Upper lobe of left lung (tissue), 6 donors: ENCODE data around the gene NCR2. TPM values are rescaled to one million over a fixed set of nuclear protein-coding genes. Genes with fewer than 3 reads are reported as not detected.

ENCODE experiments used
- ATAC-seq, 2 donors: fragments of 200-7000 bp; cut with Tn5 transposase; one replicate each; pipeline ENCODE4 v1.9.1; 2022; ENCODE audit warnings: mild to moderate bottlenecking in 2 of 2, moderate library complexity in 2 of 2; ENCODE audit not compliant: low FRiP score in 2 of 2
- DNase-seq, 2 donors: peaks; one replicate each; pipeline ENCODE4 v3.0.0-alpha.2; 2019 to 2020
- H3K27ac ChIP-seq, 4 donors: fragments of 200-600 bp; sonication (generic); one replicate each; pipeline ENCODE4 v1.5.1; 2016 to 2019
- H3K27me3 ChIP-seq, 4 donors: fragments of 200-600 bp; sonication (generic); one replicate each; pipeline ENCODE4 v1.5.1; 2017 to 2019
- H3K36me3 ChIP-seq, 4 donors: fragments of 200-600 bp; sonication (generic); one replicate each; pipeline ENCODE4 v1.5.1; 2016 to 2019
- H3K4me1 ChIP-seq, 4 donors: fragments of 200-600 bp; sonication (generic); one replicate each; pipeline ENCODE4 v1.5.1; 2018 to 2019
- H3K4me3 ChIP-seq, 4 donors: fragments of 200-600 bp; sonication (generic); one replicate each; pipeline ENCODE4 v1.5.1; 2017 to 2019; ENCODE audit warnings: mild to moderate bottlenecking in 2 of 4, moderate library complexity in 1 of 4
- H3K9me3 ChIP-seq, 4 donors: fragments of 200-600 bp; sonication (generic); one replicate each; pipeline ENCODE4 v1.5.1; 2018 to 2019
- CTCF ChIP-seq, 6 experiments: fragments of 450-650 bp in 4 of 6; fragments of 200-600 bp in 2 of 6; sonication (generic) in 2 of 6; IDR thresholded peaks; one replicate each; pipeline ENCODE4 v1.5.1; 2016 to 2019; ENCODE audit warnings: antibody characterized with exemption in 6 of 6
- EP300 ChIP-seq, 4 donors: sonication (generic); formaldehyde crosslinking; IDR thresholded peaks; one replicate each; pipeline ENCODE4 v1.5.1; 2017; ENCODE audit warnings: antibody characterized with exemption in 4 of 4, control low read depth in 2 of 4
- POLR2A ChIP-seq, 4 donors: fragments of 450-650 bp; IDR thresholded peaks; one replicate each; pipeline ENCODE4 v1.5.1; 2016 to 2017; ENCODE audit warnings: antibody characterized with exemption in 4 of 4, mild to moderate bottlenecking in 2 of 4
- POLR2AphosphoS5 ChIP-seq, 2 donors: sonication (generic); formaldehyde crosslinking; IDR thresholded peaks; one replicate each; pipeline ENCODE4 v1.5.1; 2017; ENCODE audit warnings: antibody characterized with exemption in 2 of 2
- WGBS, 2 donors: methylation state at CpG; one replicate each; pipeline ENCODE4 v1.1.5; 2017 to 2018; 5-methylcytosine and 5-hydroxymethylcytosine counted together
- total RNA-seq, 6 donors: library from RNA; depleted of rRNA in 4 of 6; stranded (reverse); fragments of >200 nt in 4 of 6; gene quantifications; one replicate each; pipeline versions ENCODE4 v1.1.0 to v1.2.1, GENCODE V29; 2016 to 2021
- donor health status: DM: no; HTN: no; CAD: no; lungs with moderate emphysema.
- donor health status: DM: no; HTN: yes; CAD: no; lungs with severe emphysema.

The NCR2 gene
- total RNA-seq, 6 donors from 2014 or later: not detected

GRCh38 chr6:41341580-41341979 lies 6.2 kb downstream of the NCR2 start:
- TF ChIP-seq EP300 (IDR thresholded peaks at IDR 0.05) (no peak), POLR2A (IDR thresholded peaks at IDR 0.05) (no peak), POLR2AphosphoS5 (IDR thresholded peaks at IDR 0.05) (no peak), CTCF (IDR thresholded peaks at IDR 0.05) (no peak)
- DNase-seq (no peak), ATAC-seq (no peak)
- H3K36me3 ChIP-seq: no peaks in the 10 kb centered on the region
- H3K4me3 ChIP-seq: no peak overlapping the region
- WGBS, 2 donors: 91 to 92% methylated on average over 8 of the region's 8 CpGs
- no peaks in the 10 kb centered on the region for H3K4me1 ChIP-seq
- H3K9me3 ChIP-seq: no peaks in the 10 kb centered on the region
- H3K27ac ChIP-seq: no peak overlapping the region
- no peaks in the 10 kb centered on the region for H3K27me3 ChIP-seq

GRCh38 chr6:41342241-41342640 lies 6.8 kb downstream of the NCR2 start:
- WGBS, 2 donors: 44 to 68% methylated on average over 1 of the region's 1 CpG
- no peak for ATAC-seq
- no peaks in the 10 kb centered on the region for H3K36me3 ChIP-seq
- H3K27ac ChIP-seq: no peak overlapping the region
- H3K27me3 ChIP-seq: no peaks in the 10 kb centered on the region
- TF ChIP-seq EP300 (IDR thresholded peaks at IDR 0.05) (no peak), POLR2A (IDR thresholded peaks at IDR 0.05) (no peak), POLR2AphosphoS5 (IDR thresholded peaks at IDR 0.05) (no peak), CTCF (IDR thresholded peaks at IDR 0.05) (no peak)
- DNase-seq: no peak
- H3K4me1 ChIP-seq: no peaks in the 10 kb centered on the region
- no peak overlapping the region for H3K4me3 ChIP-seq
- H3K9me3 ChIP-seq: no peaks in the 10 kb centered on the region

- DNase-seq (no peak), ATAC-seq (no peak)
- 85 to 87% methylated on average over 7 of the region's 7 CpGs for WGBS, 2 donors
- no peaks in the 10 kb centered on the region for H3K27me3 ChIP-seq
- H3K9me3 ChIP-seq: no peaks in the 10 kb centered on the region
- H3K27ac ChIP-seq: no peak overlapping the region
- no peaks in the 10 kb centered on the region for H3K36me3 ChIP-seq
- H3K4me1 ChIP-seq: no peaks in the 10 kb centered on the region
- H3K4me3 ChIP-seq: no peak overlapping the region
- TF ChIP-seq POLR2A (IDR thresholded peaks at IDR 0.05) (no peak), CTCF (IDR thresholded peaks at IDR 0.05) (no peak), EP300 (IDR thresholded peaks at IDR 0.05) (no peak), POLR2AphosphoS5 (IDR thresholded peaks at IDR 0.05) (no peak)
Measured at GRCh38 chr6:41343641-41344187, 8.3 kb downstream of the NCR2 start.

GRCh38 chr6:41344876-41345275 lies 9.5 kb downstream of the NCR2 start:
- Histone ChIP-seq H3K4me1 (no peaks in the 10 kb centered on the region), H3K27ac (no peak overlapping the region), H3K9me3 (no peaks in the 10 kb centered on the region), H3K36me3 (no peaks in the 10 kb centered on the region), H3K4me3 (no peak overlapping the region), H3K27me3 (no peaks in the 10 kb centered on the region)
- DNase-seq (no peak), ATAC-seq (no peak)
- 50 to 74% methylated on average over 3 of the region's 3 CpGs for WGBS, 2 donors
- TF ChIP-seq POLR2A (IDR thresholded peaks at IDR 0.05): no peak
- TF ChIP-seq POLR2AphosphoS5 (IDR thresholded peaks at IDR 0.05): no peak
- TF ChIP-seq EP300 (IDR thresholded peaks at IDR 0.05): no peak
- TF ChIP-seq CTCF (IDR thresholded peaks at IDR 0.05): no peak

- H3K27me3 ChIP-seq: no peaks in the 10 kb centered on the region
- DNase-seq (no peak), ATAC-seq (no peak)
- TF ChIP-seq POLR2AphosphoS5 (IDR thresholded peaks at IDR 0.05): no peak
- TF ChIP-seq POLR2A (IDR thresholded peaks at IDR 0.05): no peak
- no peak for TF ChIP-seq CTCF (IDR thresholded peaks at IDR 0.05)
- TF ChIP-seq EP300 (IDR thresholded peaks at IDR 0.05): no peak
- no peaks in the 10 kb centered on the region for H3K9me3 ChIP-seq
- H3K4me3 ChIP-seq: no peak overlapping the region
- H3K27ac ChIP-seq: no peak overlapping the region
- WGBS, 2 donors: 85 to 90% methylated on average over 8 of the region's 8 CpGs
- H3K4me1 ChIP-seq: no peaks in the 10 kb centered on the region
- H3K36me3 ChIP-seq: no peaks in the 10 kb centered on the region
Measured at GRCh38 chr6:41345901-41346300, 10.5 kb downstream of the NCR2 start.
